ENCODE measurements around the gene CALCR. TPM values are rescaled to one million over a fixed set of nuclear protein-coding genes. Genes with fewer than 3 reads are reported as not detected.

The CALCR gene
- total RNA-seq, 1 experiment from 2014 or later, result not detected

DNA sequence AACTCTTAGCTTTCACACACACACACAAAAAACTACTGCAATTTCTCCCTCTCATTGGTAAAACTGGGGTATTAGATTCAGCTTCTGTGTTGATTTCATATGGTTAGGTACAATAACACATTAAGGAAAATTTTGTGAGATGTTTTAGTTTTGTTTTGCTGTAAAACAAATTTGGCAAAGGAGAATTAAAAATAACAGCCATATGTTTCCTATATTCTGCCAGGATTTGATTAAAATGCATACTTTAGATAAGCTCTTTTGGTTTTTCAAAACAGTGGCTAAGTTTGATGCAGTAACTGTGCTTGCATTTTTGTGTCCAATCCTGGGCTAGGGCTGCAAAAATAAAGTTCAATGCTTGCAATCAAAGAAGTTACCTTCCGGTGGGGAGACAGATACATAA, 126.3 kb downstream of the CALCR start:
- DNase-seq (ENCODE audit: low spot score), result no peak

DNA sequence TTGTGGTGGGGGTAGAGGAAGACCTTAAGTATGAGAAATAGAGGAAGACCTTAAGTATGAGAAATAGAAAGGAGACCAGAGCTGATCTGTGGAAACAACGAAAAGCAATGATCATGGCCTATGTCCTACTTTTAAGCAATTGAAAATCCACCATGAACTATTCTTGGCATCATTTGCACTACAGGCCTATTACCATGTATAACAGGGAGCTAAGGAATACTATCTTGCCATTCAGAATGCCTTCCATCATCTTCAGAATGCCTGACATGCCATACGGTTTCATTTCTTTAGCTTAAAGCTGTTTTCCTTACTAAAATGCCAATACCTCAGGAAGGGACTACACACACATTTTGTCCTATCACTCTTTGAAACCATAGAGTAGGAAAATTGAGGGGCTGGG, 127.0 kb downstream of the CALCR start:
- DNase-seq (ENCODE audit: low spot score), result no peak

DNA sequence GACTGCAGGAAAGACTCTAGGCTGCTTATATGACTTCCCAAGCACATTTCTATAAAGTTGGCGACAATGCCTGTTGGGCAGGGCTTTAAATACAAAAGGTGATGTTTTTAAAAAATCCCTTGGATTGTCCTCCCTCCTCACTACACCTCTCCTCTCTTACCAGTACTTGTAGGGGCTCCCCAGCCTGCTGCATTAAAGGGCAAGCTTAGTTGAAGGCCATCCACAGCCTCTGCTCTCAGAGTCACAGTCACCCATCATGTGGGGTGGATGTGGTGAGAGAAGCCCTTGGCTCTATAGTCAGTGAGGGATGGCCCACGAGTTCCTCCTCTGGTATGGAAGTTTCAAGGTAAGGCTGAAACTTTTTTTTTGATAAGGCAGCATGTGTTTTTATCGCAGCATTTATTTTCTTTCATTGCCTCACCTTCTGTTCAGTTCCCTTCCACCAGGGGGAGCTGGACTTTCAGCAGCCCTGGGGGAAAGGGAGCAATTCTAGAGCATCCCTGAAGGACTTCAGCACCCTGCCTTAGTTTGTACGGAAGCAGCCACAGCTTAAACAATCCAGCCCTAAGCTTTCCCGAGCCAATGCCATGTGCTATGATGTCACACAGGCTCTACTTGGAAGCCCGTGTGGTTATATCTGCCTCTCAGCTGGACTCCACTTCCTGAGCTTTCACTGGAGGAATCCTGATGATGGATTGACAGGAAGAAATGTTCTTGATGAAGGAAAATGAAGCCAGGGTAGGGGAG, 131.9 kb downstream of the CALCR start:
- peak; percentile 62 for DNase-seq (ENCODE audit: low spot score)

DNA sequence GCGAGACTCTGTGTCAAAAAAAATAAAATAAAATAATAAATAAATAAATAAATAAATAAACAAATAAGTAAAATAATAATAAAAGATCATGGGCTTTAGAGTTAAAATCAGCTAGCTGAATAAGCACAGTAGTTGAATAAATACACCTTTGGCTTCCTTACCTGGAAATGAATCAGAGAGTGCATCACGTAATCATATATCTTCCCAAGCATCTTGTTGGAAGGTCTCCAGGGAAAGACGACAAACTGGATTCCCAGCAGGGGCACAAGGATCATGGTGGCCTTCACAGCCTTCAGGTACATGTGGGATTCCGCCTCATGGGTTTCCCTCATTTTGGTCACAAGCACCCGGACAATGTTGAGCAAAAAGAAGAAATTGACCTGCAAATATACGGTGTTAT, 138.7 kb downstream of the CALCR start:
- DNase-seq (ENCODE audit: low spot score), result no peak

DNA sequence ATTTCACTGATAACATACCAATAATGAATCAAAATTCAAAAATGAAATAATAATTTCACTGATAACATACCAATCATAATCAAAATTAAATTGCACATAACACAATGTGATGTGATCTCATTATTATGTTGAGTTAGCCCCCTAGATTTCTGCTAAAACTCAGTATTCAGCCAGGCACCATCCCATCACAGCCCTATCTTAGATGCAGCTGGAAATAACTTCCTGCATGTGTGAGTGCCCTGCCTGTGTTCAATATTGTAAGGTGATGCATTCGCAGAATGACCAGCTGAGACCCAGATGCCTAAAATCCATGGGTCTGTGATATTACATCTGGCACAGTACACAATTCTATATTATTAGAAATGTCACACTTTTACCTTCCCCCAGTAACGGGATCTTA, 142.4 kb downstream of the CALCR start:
- DNase-seq (ENCODE audit: low spot score), result no peak

DNA sequence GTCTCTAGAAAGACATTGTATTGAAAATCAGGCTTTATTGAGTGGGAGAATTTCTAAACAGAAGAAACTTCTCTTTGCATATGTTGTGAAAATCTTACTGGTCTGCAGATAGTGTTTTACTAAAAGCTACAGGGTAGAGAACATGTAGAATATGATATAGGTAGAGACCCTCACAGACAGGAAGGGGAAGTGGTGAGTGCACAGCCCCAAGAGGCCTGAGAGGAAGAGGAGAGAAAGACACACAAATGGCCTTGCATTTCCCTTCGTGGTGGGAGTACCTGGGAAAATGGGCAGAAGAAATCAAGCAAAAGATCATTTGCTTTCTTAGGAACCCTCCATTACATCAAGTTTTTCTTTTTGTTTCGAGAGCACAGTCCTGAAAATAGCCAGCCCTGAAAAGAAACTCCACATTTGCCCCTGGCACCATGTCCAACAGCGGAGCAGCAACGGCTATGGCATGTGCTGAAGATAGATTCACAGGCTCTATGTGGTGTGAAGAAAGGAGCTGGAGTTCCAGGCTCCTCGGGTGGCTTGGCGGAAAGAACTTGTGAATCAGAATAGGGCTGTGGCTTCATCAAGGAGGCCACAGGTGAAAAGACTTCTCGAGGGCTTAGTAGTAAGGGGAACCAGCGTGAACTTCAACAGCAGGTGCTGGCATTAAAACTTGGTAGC, 143.5 kb downstream of the CALCR start:
- no peak for DNase-seq (ENCODE audit: low spot score)

DNA sequence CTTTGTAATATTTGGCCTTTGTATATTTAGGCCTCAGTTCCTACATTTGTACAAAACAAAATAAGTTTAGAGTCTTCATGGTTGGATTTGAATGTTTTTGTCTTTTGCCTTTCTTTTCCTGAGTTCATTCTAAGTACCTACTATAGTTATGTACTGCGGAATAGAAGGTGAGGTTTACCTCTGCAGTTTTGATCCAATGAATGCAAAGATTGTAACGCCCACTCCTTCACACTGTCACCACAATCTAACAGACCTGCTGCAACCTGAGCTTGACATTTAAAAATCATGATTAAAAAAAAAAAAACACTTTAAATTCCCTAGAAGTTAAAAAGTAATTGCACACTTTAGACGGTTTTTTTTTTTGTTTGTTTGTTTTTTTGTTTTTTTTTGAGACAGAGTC, 145.0 kb downstream of the CALCR start:
- no peak for DNase-seq (ENCODE audit: low spot score)

DNA sequence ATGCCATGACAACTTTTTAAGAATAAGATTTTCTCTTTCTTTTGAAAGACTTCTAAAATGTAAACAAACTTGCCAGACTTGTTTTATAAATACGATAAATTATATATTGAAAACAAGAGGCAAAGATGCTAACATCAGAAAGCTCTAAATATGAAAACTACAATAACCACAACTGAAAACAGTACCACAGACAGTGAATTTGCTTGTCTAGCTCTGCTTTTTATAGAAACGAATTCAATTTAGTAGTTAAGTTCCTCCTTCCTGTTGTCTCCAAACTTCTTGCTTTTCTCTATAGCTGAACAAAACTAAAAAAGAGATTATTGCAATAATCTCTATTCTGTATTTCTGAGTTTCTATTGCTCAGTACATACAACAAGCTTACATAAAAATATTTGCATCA, 147.4 kb downstream of the CALCR start:
- no peak for DNase-seq (ENCODE audit: low spot score)

DNA sequence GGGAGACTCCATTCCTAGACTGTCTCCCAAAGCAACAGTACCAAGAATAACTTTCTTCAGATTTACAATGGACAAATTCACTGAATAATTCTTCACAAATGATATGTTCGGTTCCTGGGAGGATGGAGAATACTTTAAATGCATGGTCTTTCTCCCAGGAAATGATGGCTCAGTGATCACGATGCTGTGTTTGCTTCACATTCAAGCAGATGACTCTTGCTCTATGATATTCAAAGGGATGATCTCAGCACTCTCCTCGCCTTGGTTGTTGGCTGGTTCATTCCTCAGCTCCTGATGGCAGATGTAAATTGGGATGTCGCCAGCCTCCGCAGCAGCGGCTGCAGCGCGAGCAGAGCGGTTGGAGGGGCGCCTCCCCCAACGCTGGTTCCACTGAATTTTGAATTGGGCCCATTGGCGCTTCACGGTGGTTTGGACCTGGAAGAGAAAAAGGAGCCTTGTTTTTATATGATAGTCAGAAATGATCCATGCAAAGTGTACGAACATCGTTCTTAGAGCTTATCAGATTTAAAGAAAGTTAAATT, 148.3 kb downstream of the CALCR start:
- DNase-seq (ENCODE audit: low spot score), result no peak

DNA sequence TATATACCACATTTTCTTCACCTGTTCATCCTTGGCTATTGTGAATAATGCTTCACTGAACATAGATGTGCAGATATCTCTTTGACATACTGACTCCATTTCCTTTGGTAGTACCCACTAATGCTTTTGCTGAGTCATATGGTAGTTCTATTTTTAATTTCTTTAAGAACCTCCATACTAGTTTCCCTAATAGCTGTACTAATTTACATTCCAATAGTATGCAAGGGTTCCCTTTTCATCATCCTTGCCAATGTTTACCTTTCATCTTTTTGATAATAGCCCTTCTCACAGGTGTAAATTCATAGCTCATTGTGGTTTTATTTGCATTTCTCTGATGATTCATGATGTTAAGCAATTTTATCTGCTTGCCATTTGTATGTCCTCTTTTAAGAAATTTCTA, 159.9 kb downstream of the CALCR start:
- no peak for DNase-seq (ENCODE audit: low spot score)

DNA sequence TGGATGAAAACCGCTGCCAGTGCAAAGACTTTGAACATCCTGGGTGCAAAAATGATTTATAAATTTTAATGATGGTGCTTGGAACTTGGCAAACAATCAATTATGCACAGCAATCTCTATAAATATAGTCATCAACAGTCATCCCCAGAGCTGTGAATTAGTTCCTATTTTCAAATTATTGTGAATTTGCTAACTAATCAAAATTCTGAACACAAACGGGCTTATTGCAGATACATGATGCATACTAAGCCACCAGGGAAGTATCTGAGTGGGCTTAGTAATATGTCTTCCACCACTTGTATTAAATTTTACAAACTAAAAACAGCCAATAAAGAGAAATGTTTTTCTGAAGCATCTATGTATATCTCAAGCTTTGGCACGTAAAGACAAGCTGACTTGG, 165.2 kb downstream of the CALCR start:
- no peak for DNase-seq (ENCODE audit: low spot score)

DNA sequence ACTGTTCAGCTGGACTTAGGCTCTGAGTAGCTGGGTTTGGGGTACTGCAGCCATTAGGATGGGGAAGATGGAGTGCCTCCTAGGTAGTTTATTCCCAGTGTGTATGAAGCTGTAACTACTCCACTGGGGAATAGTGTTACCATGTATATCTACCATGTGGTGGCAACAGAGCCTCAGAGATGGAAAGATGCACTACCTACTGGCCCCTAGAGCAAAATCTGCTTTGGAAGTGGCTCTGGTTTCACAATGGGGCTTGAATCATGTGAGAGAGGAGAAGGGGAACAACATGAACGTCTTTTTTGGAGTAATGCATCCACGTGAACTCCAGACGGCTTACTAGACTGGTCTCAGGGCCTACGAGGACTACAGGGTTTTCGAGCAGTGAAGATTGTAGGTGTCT, 167.3 kb downstream of the CALCR start:
- DNase-seq (ENCODE audit: low spot score), result no peak

DNA sequence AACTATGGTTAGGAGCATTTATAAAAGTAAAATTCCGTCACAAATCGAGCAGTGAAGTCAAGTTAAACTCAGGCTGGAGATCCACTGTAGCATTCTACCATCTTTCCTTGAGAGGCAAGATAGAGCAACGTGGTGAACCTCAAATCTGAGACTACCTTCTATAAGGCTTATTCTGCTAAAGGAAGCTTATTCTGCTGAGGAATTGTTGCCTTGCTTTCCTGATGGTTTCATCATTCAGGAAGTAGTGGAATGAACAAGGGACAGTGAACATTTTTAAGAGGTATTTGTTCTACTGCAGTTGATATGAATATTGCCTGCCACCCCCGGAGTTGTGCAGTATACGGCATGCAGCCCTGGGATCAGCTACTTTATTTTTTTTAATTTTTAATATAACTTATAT, 171.6 kb downstream of the CALCR start:
- DNase-seq (ENCODE audit: low spot score), result no peak

DNA sequence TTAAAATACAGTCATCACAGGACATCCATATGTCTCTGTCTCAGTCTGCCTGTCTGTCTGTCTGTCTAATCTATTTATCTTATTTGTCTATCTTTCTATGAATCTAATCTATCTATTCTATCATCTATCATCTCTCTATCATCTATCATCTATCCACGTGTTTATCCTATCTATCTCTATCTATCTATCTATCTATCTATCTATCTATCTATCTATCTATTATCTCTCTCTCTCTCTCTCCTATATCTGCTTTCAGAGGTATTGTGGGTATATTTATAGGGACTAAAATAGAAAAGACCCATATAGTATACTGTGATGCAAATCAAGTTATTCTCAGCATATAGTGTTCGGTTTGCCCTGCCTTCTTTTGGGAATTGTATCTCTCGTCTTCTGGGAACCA, 174.9 kb downstream of the CALCR start:
- no peak for DNase-seq (ENCODE audit: low spot score)

DNA sequence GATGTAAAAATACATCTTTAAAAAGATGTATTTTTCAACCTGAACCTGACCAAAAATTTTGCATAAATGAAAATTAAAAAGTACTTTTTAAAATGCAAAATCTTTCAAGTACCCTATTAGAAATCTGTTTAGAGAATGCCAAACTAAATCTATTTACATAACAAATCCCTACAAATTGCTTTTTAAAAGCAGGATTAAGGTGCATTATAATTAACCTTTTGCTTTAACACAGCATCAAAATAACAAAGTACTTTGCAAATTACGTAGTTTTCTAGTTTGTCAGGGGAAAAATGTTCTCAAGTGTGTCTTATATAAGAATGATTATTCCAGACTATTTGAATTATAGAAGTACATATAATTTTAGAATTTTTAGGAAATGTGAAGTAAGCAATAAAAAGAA, 181.5 kb downstream of the CALCR start:
- DNase-seq (ENCODE audit: low spot score), result no peak

DNA sequence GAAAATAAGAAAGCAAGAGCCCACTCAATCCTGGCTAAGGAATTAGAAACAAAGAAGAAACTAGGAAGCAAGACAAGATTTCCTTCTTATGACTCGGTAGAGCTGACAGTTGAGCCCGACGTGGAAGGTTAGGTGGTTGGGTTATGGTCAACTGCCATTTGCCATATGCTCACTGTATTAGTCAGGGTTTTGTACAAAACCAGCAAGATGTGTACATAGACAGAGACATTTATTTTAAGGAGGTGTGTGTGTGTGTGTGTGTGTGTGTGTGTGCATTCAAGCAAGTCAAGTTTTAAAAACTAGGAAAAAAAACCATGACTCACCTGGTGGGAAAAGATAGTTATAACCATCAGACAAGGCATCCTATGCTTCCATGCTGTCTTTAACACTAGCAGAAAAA, 183.9 kb downstream of the CALCR start:
- no peak for DNase-seq (ENCODE audit: low spot score)

DNA sequence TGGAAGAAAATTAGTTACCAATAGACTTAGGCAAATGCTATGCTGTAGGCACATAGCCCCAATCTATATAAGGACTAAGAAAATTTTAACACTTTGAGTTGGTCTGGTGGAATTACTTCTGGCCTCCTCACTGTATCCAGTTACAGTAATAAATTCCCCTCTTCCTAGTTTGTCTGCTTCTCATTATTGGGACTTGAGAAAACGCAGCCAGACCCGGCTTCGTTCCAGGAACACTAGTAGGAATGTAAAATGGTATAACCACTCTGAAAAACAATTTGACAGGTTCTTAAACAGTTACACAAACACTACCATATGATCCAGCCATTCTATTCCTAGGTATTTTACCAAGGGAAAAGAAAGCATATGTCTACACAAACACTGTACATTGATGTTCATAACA, 192.2 kb downstream of the CALCR start:
- no peak for DNase-seq (ENCODE audit: low spot score)

DNA sequence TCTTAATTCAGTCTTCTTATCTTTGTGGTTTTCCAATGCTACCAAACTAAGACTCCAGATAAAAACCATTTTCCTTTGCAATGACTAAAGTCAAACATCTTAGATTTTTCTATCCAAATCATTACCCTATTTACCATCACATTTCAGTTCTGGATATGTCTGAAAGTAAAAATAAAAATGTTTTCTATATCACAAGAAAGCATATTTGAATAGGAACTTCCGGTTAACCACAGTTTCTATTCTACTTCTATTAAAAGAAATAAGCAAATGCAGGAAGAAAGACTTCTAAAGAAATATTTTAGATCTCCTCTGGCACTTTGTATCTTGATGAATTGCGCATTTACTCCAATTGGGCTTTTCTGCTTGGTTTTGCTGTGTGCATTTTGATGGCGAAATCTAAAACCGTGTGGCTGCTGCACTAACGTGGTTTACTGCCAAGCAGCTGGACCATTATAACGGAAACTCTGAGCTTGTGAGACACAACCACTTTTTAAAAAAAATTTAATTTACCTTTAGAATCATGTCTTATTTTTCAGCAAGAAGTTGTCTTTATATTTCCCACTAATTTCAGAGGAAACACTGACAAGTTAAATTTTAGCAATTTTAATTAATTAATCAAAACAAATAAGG, 196.3 kb downstream of the CALCR start:
- DNase-seq (ENCODE audit: low spot score), result no peak

DNA sequence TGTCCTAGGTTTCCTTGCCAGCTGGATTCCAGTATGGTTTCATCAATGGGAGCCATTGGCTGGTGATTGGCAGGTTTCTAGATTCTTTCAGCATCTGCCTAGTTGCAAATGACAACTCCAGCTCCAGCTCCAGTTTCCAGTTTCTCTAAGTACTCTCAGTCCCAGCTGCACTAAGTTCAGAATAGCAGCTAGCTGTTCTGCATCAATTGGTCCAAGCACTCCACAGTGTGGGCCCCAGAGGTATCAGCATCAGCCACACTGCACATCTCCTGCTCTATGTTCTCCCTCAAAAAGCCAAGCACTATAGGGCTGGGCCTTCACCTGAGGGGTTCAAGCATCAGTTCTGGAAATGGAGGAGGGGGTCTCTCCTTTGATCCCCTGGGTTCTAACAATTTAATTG, 198.9 kb downstream of the CALCR start:
- DNase-seq (ENCODE audit: low spot score), result no peak

All from H4 (cell line).